ENCODE measurements around the gene BARX1. TPM values are rescaled to one million over a fixed set of nuclear protein-coding genes. Genes with fewer than 3 reads are reported as not detected.
A peak's percentile ranks its signal among the peaks of the same experiment; 100 is the strongest.

The BARX1 gene
- total and polyA plus RNA-seq, 9 of the 15 experiments (the other 6 are each of a cell fraction or from before 2014, with no cell fraction given), result 0.11 to 0.14 TPM; not detected in 7

- Histone ChIP-seq H3K79me2 (ENCODE audit: control insufficient read depth, insufficient read depth, low read length) (no peaks in the 10 kb centered on the region), H3K27ac (ENCODE audit: extremely low read depth, low read depth, low read length) (no peak overlapping the region), H2AFZ (ENCODE audit: low read depth, low read length) (no peak overlapping the region), H3K9ac (ENCODE audit: insufficient read depth in 1 of 2, low read depth in 2 of 2, low read length in 2 of 2) (no peak overlapping the region), H3K4me1 (replicated peaks in 1 of 2; ENCODE audit: control insufficient read depth in 2 of 2, insufficient read depth in 2 of 2, low read length in 2 of 2) (peaks cover 5 to 14% of the 10 kb centered on the region in 2 experiments; a peak in 4 of 5 replicates), H3K36me3 (ENCODE audit: control insufficient read depth, insufficient read depth, low read length) (no peaks in the 10 kb centered on the region), H3K4me2 (ENCODE audit: insufficient read depth, low read length) (no peak overlapping the region), H3K4me3 (no peak overlapping the region), H3K27me3 (ENCODE audit: control insufficient read depth in 2 of 2, insufficient read depth in 2 of 2, low read length in 2 of 2) (peaks cover 8 to 39% of the 10 kb centered on the region in 2 experiments; a peak in 4 of 5 replicates), H3K9me1 (ENCODE audit: control insufficient read depth, insufficient read depth, low read length) (no peaks in the 10 kb centered on the region), H4K20me1 (replicated peaks; ENCODE audit: control insufficient read depth, insufficient read depth, low read length) (peaks cover 5% of the 10 kb centered on the region; the same call in 1 of the 2 replicates), H3K9me3 (replicated peaks; ENCODE audit: control insufficient read depth, insufficient read depth, low read depth, low read length) (no peaks in the 10 kb centered on the region)
- CTCF ChIA-PET (ENCODE audit: low intra/inter-chr PET ratio), result no interaction called here
- no TSS peak for BruUV-seq (replicated peaks)
- FAIRE-seq (no peak), ATAC-seq (no peak), DNase-seq (ENCODE audit: extremely low read depth in 1 of 4, low spot score in 3 of 4) (peak in 1 of 4 experiments; percentile 2)
- intact Hi-C loops (cut with micrococcal nuclease), result loop anchor here (5.0 kb wide), 3 partner anchors 38 to 248 kb away; no protein-coding TSS in a partner anchor
- POLR2A ChIA-PET, result interaction anchor here (0.6 kb wide), 1 partner anchor 73 kb away, joined by 3 read pairs; no protein-coding TSS in a partner anchor
- in situ Hi-C loops (cut with MboI), result no loop called here
- 0% methylated on average over 2 of the region's 4 CpGs for WGBS (ENCODE audit: insufficient coverage, low coverage, missing lambda C conversion rate)
- TF ChIP-seq CBFB (CRISPR knock-in tag; IDR thresholded peaks at IDR 0.05) (no peak), PML (IDR thresholded peaks at IDR 0.05; ENCODE audit: low read length) (no peak), ASH1L (IDR thresholded peaks at IDR 0.05; ENCODE audit: borderline replicate concordance, low read depth, partially characterized antibody) (no peak), THRA (IDR thresholded peaks at IDR 0.05) (no peak), ARNT (IDR thresholded peaks at IDR 0.05) (no peak), ZKSCAN1 (IDR thresholded peaks at IDR 0.05; ENCODE audit: low read depth, low read length) (no peak), XRCC3 (IDR thresholded peaks at IDR 0.05) (no peak), SMAD4 (CRISPR knock-in tag; conservative IDR thresholded peaks at IDR 0.05) (no peak), FOXA3 (CRISPR knock-in tag; conservative IDR thresholded peaks at IDR 0.05 in 1 of 2, IDR thresholded peaks at IDR 0.05 in 1 of 2) (no peak), ZFP30 (CRISPR knock-in tag; IDR thresholded peaks at IDR 0.05; ENCODE audit: borderline replicate concordance) (no peak), CHD2 (IDR thresholded peaks at IDR 0.05; ENCODE audit: low read depth, low read length) (no peak), U2AF2 (optimal IDR thresholded peaks at IDR 0.05; ENCODE audit: low read depth, low read length) (no peak), TCFL5 (CRISPR knock-in tag; conservative IDR thresholded peaks at IDR 0.05) (no peak), ATF6 (CRISPR knock-in tag; IDR thresholded peaks at IDR 0.05) (no peak), EP300 (IDR thresholded peaks at IDR 0.05; ENCODE audit: low read length) (no peak), SAP30 (IDR thresholded peaks at IDR 0.05; ENCODE audit: borderline replicate concordance, insufficient read depth, low read depth, low read length, poor library complexity, severe bottlenecking) (no peak), GABPB2 (CRISPR knock-in tag; conservative IDR thresholded peaks at IDR 0.05) (no peak), ETV1 (tag; conservative IDR thresholded peaks at IDR 0.05; ENCODE audit: low read depth) (no peak)
These were observed 9.5 kb upstream of the BARX1 start for GRCh38 chr9:93964685-93965084.
